ENCODE results near the gene OVCH2. TPM values are rescaled to one million over a fixed set of nuclear protein-coding genes. Genes with fewer than 3 reads are reported as not detected.

The OVCH2 gene
- total RNA-seq, 6 donors from 2014 or later, result 3.0 to 29.3 (median 5.7) TPM

DNA sequence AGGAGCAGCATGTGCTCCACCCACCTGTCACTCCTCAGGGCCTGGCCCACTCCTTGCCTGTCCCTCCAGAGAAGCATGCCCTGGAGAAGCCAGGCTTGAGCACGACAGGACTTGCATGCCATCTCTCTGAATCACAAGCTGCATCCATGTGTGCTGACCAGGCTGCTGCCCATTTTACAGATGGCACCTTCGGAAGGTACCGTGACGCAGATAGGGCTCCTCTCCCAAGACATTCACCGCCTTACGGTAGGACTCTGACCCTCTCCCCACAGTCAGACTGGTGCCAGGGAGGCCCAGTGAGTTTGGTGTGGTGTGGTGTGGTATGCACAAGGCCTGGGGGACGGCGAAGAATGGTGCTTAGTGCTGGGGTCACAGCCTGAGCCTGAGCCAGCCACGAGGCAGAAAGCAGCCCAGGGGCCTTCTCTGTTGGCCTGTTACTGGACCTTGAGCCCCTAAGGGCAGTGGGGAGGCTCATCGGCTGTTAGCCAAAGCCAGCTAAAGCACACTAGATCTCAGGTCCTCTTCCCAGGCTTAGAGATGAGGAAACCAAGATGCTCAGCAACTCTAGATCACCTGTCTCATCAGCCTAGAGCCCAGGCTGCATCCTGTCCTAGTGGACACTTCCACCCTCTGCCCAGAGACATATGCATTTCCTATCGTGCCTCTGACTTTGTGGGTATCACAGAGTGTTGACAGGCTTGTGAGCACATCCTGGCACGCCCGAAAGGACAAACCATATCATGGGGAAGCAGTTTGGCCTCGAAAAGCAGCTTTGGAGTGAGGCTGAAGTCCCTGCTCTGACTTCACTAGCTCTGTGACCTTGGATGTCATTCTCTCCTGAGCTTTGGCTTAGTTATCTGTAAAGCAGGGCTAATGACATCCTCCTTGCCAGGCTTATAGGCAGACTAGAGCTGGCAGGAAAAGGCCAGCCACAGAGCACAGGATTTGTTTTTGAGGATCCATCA, 50.7 kb downstream of the OVCH2 start:
- Histone ChIP-seq H3K27me3 (no peaks in the 10 kb centered on the region), H3K4me1 (no peaks in the 10 kb centered on the region), H3K36me3 (peaks cover 0 to 53% (median 38%) of the 10 kb centered on the region in 4 donors), H3K4me3 (no peak overlapping the region), H3K9me3 (no peaks in the 10 kb centered on the region), H3K27ac (no peak overlapping the region)
- ATAC-seq (ENCODE audit: low FRiP score in 2 of 2) (no peak), DNase-seq (no peak)
- WGBS, 2 donors, result 86 to 93% methylated on average over 7 to 14 of the region's 14 CpGs
- TF ChIP-seq CTCF (IDR thresholded peaks at IDR 0.05) (no peak), POLR2AphosphoS5 (IDR thresholded peaks at IDR 0.05) (no peak), EP300 (IDR thresholded peaks at IDR 0.05) (no peak), POLR2A (IDR thresholded peaks at IDR 0.05) (no peak)

- ATAC-seq (ENCODE audit: low FRiP score in 2 of 2) (no peak), DNase-seq (no peak)
- H3K36me3 ChIP-seq, result peaks cover 0 to 66% (median 44%) of the 10 kb centered on the region in 4 donors
- H3K9me3 ChIP-seq, result no peaks in the 10 kb centered on the region
- no peak overlapping the region for H3K4me3 ChIP-seq
- TF ChIP-seq CTCF (IDR thresholded peaks at IDR 0.05) (no peak), EP300 (IDR thresholded peaks at IDR 0.05) (no peak), POLR2A (IDR thresholded peaks at IDR 0.05) (no peak), POLR2AphosphoS5 (IDR thresholded peaks at IDR 0.05) (no peak)
- no peaks in the 10 kb centered on the region for H3K4me1 ChIP-seq
- no peaks in the 10 kb centered on the region for H3K27me3 ChIP-seq
- no peak overlapping the region for H3K27ac ChIP-seq
- WGBS, 2 donors, result 92% methylated on average over 4 of the region's 4 CpGs; no CpG with 5 or more reads in 1 of the 2 donors
Measured at GRCh38 chr11:7654195-7654705, 52.0 kb downstream of the OVCH2 start.

DNA sequence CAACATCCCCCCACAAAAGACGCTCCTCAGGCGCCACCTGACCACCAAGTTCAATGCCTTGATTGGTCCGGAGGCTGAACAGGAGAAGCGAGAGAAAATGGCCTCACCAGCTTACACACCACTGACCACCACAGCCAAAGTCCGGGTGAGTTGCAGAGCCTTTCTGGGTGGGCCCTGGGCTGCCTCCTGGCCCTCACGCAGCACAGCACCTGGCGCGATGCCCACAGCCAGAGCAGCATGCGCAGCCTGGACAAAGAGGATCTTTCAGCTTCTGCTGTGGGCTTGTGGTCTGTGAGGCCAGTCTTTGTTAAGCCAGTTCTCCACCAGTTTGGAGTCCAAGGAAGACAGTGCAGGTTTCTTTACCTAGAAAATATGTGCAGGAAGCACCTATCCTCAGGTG, 54.6 kb downstream of the OVCH2 start:
- Histone ChIP-seq H3K4me1 (no peaks in the 10 kb centered on the region), H3K36me3 (peaks cover 0 to 74% (median 52%) of the 10 kb centered on the region in 4 donors), H3K27ac (no peak overlapping the region), H3K27me3 (no peaks in the 10 kb centered on the region), H3K9me3 (no peaks in the 10 kb centered on the region), H3K4me3 (no peak overlapping the region)
- DNase-seq, result peak in 1 of 2 donors; percentile 73
- 92 to 95% methylated on average over 4 to 9 of the region's 9 CpGs for WGBS, 2 donors
- TF ChIP-seq EP300 (IDR thresholded peaks at IDR 0.05), result no peak
- TF ChIP-seq POLR2AphosphoS5 (IDR thresholded peaks at IDR 0.05), result no peak
- no peak for TF ChIP-seq POLR2A (IDR thresholded peaks at IDR 0.05)
- no peak for TF ChIP-seq CTCF (IDR thresholded peaks at IDR 0.05)
- no peak for ATAC-seq (ENCODE audit: low FRiP score in 2 of 2)

- no peaks in the 10 kb centered on the region for H3K9me3 ChIP-seq
- H3K4me1 ChIP-seq, result no peaks in the 10 kb centered on the region
- no peak overlapping the region for H3K4me3 ChIP-seq
- peaks cover 0 to 74% (median 52%) of the 10 kb centered on the region in 4 donors for H3K36me3 ChIP-seq
- ATAC-seq (ENCODE audit: low FRiP score in 2 of 2) (no peak), DNase-seq (no peak)
- TF ChIP-seq EP300 (IDR thresholded peaks at IDR 0.05) (no peak), POLR2AphosphoS5 (IDR thresholded peaks at IDR 0.05) (no peak), POLR2A (IDR thresholded peaks at IDR 0.05) (no peak), CTCF (IDR thresholded peaks at IDR 0.05) (no peak)
- no peak overlapping the region for H3K27ac ChIP-seq
- H3K27me3 ChIP-seq, result no peaks in the 10 kb centered on the region
- 49 to 51% methylated on average over 5 of the region's 5 CpGs for WGBS, 2 donors
Measured at GRCh38 chr11:7651140-7651551, 55.1 kb downstream of the OVCH2 start.
